GM23338 (cell line): ENCODE results near the gene FAM89A.
"Not testable (repeated sequence)": the region's sequence is repeated elsewhere in the genome, so short reads cannot be mapped to it uniquely, and the experiment has no call there.

Experiments used
- CREB1 ChIP-seq: fragments of 250-450 bp; sonication (Bioruptor Pico); IDR thresholded peaks from 2 replicates; pipeline ENCODE4 v1.5.0; 2020; ENCODE audit warnings: low read depth, mild to moderate bottlenecking, moderate library complexity
- CTCF ChIP-seq, 2 experiments: fragments of 200-600 bp in 1 of 2; sonication (generic) in 1 of 2; conservative IDR thresholded peaks; 2 replicates each; pipeline versions ENCODE4 v1.5.1 to v1.6.1; 2016 to 2017; ENCODE audit warnings: antibody characterized with exemption in 2 of 2, low read depth in 2 of 2, mild to moderate bottlenecking in 2 of 2, moderate library complexity in 1 of 2
- EZH2 ChIP-seq: fragments of 200-600 bp; sonication (generic); IDR thresholded peaks from one replicate; pipeline ENCODE4 v1.8.0; 2017; ENCODE audit warnings: antibody characterized with exemption, mild to moderate bottlenecking, low read depth; ENCODE audit not compliant: unreplicated experiment
- NANOG ChIP-seq: IDR thresholded peaks from 2 replicates; pipeline ENCODE4 v1.6.1; 2016; ENCODE audit warnings: antibody characterized with exemption, borderline replicate concordance
- REST ChIP-seq: IDR thresholded peaks from one replicate; pipeline ENCODE4 v1.6.1; 2018; ENCODE audit warnings: antibody characterized with exemption; ENCODE audit not compliant: unreplicated experiment

GRCh38 chr1:231022543-231022942 lies 17.5 kb downstream of the FAM89A start:
- not testable (repeated sequence) for TF ChIP-seq CREB1 (CRISPR knock-in tag); CTCF (conservative IDR thresholded peaks at IDR 0.05; ENCODE audit: low read depth in 2 of 2); REST; NANOG; EZH2
